Stimulated activated CD8-positive, alpha-beta memory T cell treated with anti-CD3 and anti-CD28 coated beads, Interleukin-2, amount 100 ng/mL, for 1 hour (primary cell): Measurements from ENCODE around the gene ACTL7B.
"Not testable (repeated sequence)": the region's sequence is repeated elsewhere in the genome, so short reads cannot be mapped to it uniquely, and the experiment has no call there.

Source experiments
- DNase-seq, 2 donors: peaks; one replicate each; pipeline ENCODE4 v3.0.0-alpha.2; 2020; ENCODE audit warnings: low read depth in 2 of 2

ACTL7B gene, protein sequence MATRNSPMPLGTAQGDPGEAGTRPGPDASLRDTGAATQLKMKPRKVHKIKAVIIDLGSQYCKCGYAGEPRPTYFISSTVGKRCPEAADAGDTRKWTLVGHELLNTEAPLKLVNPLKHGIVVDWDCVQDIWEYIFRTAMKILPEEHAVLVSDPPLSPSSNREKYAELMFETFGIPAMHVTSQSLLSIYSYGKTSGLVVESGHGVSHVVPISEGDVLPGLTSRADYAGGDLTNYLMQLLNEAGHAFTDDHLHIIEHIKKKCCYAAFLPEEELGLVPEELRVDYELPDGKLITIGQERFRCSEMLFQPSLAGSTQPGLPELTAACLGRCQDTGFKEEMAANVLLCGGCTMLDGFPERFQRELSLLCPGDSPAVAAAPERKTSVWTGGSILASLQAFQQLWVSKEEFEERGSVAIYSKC

DNA sequence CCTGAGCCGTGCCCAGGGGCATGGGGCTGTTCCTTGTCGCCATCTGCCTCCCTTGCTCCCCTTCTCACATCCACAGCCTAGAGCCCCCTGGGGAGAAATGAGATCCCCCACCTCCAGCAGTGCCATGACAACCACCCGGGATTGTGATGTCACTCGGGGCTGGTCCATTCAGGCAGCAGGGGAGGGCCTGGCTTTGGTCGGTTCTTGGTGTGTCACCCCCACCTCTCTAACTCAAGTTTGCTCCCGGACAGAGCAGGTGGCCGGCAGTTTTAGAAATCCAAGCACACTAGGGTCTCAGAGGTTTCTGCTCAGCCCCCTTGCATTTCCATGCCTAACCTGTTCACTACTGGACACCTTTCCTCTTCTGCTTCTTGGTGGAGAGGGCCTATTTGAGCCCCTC, at the start of gene ACTL7B:
TSS of gene ACTL7B (minus strand) at position 99 of the 400 bp plus-strand sequence. CDS start at position 43, 56 bp downstream.
- no peak for DNase-seq

DNA sequence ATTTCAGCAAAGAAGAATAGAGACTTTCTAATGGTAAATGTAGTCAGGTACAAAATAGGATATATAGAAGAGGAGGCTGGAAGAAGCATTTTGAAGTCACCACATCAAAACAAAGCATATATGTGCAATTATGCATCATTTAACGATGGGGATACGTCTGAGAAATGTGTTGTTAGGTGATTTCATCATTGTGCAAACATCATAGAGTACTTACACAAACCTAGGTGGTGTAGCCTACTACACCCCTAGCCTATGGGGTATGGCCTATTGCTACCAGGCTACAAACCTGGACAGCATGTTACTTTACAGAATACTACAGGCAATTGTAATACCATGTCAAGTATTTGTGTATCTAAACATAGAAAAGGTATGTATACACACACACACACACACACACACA, 49.7 kb upstream of the ACTL7B start:
- no peak for DNase-seq

DNA sequence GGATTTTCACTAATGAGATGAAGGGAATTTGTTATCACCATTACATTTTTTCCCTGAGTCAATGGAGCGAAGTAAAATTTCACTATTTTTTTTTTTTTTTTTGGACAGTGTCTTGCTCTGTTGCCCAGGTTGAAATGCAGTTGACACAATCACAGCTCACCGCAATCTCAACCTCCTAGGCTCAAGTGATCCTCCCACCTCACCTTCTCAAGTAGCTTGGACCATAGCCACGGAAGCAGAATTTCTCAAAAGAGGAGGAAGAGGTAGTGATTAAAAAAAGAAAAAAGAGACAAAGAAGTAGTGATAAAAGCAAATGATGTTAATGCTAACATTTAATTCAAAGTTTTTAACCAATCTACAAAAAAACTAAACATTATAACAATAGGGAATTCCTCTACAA, 48.4 kb upstream of the ACTL7B start:
- no peak for DNase-seq

DNA sequence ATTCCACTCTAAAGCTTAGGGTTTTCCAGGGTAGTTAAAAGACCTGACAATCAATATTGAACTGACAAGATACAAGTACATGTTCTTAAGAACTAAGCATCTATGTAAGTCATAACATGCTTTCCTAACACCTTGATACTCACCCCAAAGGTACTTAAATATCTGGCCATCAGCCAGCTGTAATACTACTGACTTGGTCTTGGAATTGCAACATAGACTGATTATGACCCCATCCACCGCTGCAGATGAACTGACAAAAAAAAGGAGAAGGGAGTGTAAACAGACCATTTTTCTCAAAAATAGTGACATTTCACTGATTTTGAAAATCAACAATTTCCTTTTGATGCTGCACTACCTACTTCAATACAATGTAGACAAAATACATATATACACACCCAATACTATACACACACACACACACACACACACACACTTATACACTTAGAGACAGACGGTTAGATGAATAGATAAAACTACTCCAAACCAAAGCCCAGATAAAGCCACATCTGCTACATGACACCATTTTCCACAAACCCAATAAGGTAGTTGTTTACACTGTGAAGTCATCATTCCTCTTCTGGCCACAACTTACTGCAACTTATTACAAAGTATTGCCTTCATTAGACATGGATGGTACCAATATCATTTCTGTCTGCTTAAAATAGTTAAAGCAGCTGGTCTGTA, 47.8 kb upstream of the ACTL7B start:
- DNase-seq = no peak

DNA sequence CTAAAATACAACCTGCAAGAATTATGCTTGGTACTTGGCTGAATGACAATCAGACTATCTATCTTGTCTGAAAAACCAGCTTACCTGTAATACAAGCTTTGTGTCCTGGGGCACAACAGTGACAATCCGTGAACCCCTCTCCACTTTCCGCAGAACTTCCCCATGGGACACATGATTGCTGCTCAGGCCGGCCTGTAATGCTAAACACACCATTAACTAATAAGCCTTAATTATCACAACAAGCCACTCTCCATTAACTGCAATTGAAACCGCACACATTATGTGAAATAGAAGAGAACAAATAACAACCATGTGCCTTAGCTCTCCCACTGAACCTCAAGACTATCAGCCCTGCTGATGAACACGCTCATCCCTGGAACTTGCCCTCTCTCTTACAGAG, 44.4 kb upstream of the ACTL7B start:
- no peak for DNase-seq

DNA sequence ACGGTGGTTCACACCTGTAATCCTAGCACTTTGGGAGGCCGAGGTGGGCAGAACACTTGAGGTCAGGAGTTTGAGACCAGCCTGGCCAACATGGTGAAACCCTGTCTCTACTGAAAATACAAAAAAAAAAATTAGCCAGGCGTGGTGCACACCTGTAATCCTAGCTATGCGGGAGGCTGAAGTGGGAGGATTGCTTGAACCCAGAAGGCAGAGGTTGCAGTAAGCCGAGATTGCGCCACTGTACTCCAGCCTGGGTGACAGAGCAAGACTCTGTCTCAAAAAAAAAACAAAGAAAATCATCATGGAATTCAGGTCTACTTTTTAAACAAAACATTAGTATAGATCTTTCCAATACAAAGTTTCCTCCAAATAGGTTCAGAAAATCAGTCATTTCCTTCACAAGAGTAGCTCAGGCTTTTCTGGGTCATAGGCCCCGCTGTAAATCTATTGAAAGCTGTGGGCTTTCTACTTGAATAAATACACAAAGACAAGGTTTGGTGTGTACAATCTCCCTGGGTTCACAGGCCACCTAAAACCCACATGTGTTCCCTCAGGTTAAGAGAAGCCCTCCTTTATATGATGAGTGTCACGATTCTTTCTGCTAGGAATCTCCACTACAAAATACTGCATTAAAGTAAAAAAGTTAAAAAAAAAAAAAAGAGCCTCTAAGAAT, 43.4 kb upstream of the ACTL7B start:
- DNase-seq = not testable (repeated sequence)

DNA sequence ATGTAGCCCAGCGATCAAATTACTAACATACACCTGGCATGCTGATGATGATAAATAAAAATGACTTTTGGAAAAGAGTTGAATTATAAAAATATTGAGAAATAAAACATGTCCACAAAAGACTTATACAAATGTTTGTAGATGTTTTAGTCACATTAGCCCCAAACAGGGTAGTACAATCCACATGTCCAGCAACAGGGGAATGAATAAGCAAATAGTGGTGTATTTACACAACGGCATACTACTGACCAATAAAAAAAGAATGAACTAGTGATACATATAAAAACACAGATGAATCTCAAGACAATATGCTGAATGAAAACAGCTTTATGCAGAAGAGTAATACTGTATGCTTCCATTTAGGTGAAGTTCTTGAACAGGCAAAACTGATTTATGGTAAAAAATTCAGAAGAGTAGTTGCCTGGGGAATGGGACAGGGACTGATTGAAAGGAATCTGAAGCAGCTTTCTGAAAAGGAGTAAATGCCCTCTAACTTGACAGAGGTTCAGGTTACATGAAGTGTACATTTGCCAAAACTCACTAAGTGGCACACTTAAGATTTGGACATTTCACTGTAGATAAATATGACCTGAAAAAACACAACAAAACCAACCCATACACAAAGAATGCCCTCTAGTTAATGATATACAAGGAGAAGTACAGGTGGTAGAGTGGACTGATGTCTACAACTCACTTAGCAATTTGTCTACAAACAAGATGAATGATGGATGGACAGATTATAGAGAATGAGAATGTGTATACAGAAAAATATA, 41.7 kb upstream of the ACTL7B start:
- DNase-seq = no peak

DNA sequence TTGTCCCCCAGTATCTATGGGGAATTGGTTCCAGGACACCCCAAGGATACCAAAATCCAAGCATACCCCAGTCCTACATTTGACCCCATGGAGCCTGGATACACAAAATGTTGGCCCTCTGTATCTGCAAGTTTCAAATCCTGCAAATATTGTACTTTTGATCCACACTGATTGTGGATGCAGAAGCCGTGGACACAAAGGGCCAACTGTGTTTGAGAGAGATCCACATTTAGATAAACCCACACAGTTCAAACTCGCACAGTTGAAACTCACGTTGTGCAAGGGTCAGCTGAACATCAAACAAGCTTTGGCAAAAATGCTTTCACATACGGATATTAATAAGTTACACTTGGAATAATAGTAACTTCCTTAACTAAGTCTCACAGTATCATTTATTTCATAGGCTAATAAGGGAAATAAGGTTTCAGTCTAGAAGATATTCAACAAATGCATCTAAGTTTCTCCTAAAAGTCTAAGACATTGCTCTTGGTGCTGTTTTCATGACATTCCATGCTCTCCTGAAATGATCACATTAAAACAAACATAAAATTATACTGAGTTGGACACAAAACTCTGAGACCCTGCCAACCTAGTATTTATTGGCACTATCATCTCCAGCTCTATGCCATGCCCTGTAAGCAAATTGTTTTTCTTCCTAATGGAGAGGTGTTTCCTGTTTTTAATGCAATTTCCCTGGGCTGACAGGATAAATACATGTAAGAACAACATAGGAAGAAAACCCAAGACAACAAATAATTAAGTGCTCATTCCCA, 38.6 kb upstream of the ACTL7B start:
- no peak for DNase-seq

DNA sequence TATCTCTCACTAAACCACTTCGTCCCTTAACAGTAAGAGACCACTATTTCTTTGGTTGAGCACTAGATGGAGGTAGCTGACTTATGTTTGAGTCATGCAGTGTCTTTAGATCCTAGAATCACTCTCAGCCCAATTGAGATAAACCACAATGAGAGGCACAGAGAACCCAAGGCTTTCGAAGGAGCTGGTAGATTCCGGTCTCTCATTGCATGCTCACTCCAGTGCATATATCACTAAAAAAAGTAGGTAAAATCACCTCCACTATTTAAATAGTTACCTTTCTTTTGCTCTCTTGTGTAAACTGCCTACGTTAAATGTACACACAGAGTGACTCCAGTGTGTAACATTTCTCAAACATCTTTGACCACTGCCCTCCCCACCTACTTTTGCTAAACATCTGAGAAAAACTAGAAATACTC, 33.9 kb upstream of the ACTL7B start:
- DNase-seq = no peak

DNA sequence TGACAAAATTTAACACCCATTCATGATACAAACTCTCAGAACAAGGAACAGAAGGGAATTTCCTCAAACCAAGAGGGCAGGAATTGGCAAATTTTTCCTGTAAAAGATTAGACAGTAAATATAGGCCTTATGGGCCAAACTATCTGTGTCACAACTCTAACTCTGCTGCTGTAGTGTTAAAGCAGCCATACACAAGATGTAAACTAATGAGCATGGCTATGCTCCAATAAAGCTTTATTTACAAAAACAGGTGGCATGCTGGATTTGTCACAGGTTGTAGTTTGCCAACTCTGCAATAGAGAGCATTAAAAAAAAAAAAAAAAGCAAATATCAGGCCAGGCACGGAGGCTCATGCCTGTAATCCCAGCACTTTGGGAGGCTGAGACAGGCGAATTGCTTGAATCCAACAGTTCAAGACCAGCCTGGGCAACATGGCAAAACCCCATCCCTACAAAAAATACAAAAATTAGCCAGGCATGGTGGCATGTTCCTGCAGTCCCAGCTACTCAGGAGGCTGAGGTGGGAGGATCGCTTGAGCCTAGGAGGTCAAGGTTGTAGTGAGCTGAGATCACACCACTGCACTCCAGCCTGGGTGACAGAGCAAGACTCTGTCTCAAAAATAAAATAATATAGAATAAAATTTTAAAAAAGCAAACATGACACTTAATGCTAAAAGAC, 30.9 kb upstream of the ACTL7B start:
- not testable (repeated sequence) for DNase-seq

DNA sequence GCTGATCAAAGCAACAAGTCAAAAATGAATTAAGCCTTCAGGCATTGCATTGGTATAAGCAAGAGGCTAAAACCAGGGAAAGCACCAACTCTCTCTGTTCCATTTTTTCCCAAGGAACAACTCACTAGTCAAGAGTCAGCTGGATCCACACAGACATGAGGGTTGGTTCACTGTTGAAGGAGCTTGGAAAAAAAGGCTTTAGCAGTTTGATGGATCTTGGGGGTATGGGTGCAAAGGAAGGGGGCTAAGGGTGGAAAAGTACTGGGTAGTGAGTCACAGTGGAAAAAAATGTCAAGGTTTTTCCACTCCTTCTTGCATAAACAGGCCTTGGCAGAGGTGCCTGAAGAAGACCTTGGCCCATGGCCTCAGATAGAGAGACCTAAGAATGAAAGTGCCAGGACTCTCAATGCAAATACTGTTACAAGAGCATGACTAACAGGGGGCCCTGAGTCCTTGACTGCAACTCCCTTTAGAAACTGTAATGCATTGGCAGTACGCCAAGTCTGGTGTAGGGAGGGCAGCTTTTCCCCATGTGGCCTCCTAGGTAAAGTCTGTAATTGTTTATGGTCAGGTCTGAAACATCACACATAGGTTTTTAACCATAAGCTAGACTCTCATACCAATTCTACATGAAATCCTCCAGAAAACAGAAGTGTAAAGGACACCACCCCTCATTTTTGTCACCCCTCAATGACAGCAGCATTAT, 30.0 kb upstream of the ACTL7B start:
- no peak for DNase-seq

DNA sequence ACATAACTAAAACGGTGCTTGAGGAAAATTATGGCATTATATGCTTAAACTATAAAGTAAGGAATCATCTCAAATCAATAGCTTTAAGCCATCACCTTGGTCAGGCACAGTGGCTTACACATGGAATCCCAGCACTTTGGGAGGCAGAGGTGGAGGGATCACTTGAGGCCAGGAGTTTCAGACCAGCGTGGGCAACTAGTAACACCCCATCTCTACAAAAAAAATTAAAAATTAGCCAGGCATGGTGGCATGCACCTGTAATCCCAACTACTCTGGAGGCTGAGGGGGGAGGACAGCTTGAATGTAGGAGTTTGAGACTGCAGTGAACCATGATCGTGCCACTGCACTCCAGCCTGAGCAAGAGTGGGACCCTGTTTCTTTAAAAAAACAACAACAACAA, 28.9 kb upstream of the ACTL7B start:
- no peak for DNase-seq

DNA sequence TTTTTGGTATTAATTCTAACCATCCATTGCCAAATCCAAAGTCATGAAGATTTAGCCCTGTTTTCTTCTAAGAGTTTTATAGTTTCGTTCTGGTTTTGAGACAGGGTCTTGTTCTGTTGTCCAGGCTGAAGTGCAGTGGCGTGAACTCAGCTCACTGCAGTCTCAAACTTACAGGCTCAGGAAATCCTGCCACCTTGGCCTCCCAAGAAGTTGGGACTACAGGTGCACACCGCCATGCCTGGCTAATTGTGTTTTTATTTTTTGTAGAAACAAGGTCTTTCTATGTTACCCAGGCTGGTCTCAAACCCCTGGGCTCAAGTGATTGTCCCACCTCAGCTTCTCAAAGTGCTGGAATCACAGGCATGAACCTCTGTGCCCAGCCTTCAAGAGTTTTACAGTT, 27.3 kb upstream of the ACTL7B start:
- no peak for DNase-seq

DNA sequence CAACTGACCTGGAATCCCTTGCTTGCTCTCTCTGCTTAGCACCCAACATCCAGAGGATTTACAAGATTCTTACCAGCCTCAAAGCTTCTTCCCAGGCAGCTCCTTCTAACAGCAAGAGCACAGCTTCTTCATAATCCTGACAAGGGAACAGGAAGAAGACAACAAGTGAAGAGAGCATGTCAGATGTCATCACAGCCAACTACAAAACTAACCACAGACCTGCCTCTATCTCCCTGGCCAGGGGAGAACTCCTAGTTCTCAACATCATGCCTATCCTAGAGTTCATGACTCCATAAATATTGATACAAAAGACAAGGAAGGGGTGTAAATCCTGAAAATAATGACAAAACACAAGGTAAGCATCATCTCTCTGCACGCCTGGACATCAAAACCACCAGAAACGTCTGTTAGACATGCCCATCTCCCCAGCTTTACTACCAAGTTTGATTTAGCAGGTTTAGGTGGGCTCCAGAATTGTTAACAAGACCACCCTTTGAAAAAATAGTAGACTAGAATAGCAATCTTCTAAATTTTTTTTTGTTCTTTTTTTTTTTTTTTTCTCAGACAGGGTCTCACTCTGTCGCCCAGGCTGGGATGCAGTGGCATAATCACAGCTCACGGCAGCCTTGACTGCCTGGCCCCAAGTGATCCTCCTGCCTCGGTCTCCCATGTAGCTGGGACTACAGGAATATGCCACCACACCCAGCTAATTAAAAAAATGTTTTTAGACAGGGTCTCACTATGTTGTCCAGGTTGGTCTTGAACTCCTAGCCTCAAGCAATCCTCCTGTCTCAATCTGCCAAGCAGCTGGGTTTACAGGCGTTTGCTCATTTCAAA, 26.5 kb upstream of the ACTL7B start:
- DNase-seq = no peak

DNA sequence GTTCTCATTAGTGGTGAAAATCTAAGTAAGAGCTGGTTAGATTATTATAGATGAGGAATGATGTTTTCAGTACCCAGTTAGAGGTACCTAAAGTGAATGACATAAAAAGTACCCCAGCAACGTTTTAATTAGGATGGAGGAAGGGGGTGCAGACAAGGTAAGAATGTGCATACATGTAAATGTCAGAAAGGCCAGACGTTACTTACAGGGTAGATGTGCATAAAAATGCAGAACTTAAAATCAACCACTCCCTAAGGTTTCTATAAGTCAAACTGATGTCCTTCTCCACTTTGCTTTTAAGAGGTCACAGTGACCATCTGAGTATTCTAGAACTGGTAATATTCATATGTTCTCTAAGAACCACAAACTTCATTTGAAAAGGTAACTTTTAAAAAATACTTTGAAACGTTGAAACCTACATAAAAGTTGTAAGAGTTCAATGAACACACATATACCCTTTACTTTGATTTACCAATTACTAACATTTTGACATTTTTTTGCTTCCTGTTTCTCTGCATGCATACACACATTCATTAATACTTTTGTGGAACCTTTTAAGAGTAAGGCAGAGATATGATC, 25.0 kb upstream of the ACTL7B start:
- DNase-seq = no peak

DNA sequence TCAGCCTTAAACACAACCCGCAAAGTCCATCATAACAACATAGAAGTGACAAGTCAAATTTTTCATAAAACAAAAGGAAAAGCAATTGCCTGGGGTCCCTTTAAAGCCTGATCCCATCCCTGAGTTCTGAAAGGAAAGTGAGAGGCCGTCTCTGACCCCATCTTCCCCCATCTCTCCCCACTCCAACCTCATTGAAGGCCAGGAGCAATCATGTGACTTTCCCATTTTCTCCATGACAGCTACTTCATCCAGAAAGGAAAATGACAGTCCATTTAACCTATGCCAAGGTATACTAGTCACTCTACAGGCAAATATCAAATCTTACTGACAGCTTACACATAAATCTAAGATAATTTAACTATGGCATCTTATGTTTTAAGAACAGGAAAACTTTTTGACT, 21.7 kb upstream of the ACTL7B start:
- DNase-seq = no peak

DNA sequence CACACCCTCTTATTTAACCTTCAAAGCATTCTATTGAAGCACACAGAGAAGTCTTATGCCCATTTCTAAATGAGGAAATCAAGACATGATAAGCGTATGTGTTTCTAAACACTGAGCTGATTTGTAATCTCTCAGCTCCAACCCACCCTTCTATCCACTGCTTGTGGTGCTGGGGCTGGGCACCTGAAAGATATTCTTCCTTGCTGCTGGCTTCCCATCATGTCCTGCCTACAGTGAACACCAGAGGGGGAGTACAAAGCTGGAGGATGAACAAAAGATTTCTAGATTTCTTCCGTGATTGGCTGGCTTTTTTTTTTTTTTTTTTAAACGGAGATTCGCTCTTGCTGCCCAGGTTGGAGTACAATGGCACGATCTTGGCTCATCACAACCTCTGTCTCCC, 20.6 kb upstream of the ACTL7B start:
- no peak for DNase-seq

DNA sequence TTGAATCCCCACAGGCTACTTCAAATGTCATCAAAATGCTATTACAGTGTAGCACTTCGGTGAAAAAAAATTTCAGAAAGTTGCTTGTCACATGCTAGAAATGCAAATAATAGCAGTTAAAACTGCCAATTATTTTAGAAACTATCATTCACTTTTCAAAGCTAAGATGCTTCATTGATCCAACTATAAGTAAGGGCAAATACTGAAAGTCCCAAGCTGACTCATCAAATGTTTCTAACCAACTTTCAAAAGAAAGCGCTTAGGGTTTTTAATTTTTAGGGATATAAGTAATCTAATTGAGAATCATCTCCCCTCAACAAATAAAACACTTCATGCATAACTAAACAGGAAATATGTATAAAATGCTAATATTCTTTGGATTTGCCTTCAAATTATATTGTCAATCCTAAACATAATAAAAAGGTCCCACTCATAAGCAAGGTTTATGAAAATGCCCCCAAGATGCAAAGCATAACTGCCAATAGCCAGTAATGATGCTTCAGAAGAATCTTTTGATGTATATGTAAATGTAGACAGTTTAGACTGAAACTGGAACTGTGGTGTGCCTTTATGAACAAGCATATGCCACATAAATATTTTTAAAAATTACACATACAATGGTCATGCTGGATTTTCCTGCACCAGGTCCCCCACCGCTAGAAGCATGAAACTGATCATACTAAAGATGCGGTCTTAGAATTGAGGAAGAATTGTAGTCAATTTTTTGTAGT, 18.4 kb upstream of the ACTL7B start:
- no peak for DNase-seq
